Measurements from ENCODE around the gene CDH22. TPM values are rescaled to one million over a fixed set of nuclear protein-coding genes. Genes with fewer than 3 reads are reported as not detected.

CDH22 gene
- total and polyA plus RNA-seq, 2 experiments from 2014 or later, result not detected

DNA sequence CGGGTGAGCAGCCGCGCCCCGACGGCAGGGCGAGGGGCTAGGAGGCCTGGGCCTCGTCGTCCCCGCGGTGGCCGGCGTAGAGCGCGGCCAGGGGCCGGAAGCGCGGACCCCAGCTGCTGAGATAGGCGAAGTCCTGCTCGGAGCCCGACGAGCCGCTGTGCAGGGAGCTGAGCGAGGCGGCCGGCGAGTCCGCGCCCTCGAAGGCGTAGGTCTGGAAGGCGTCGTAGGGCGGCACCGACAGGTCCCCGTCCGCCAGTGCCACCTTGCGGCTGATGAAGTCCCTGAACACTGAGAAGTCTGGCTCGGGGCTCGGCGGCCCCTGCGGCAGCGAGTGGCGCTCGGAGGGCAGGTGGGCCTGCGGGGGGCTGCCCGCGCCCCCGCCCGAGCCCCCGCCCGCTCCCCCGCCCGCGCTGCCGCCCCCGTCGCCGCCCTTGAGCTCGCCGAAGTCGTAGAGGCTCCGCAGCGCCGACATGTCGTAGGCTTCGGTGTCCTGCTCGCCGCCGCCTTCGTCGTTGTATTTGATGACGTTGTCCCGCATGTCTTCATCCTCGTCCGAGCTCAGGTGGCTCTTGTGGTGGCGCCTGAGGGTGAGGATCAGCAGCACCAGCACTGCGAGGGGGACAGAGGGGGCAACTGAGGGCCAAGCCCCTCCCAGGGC, 133.7 kb downstream of the CDH22 start:
- Histone ChIP-seq H3K4me3 (no peak overlapping the region), H3K27ac (no peak overlapping the region), H3K27me3 (peaks cover 46% of the 10 kb centered on the region), H3K36me3 (no peaks in the 10 kb centered on the region), H3K9me3 (ENCODE audit: low read depth) (no peaks in the 10 kb centered on the region), H3K4me1 (ENCODE audit: low read depth) (no peaks in the 10 kb centered on the region)
- TF ChIP-seq, protein P1, sequence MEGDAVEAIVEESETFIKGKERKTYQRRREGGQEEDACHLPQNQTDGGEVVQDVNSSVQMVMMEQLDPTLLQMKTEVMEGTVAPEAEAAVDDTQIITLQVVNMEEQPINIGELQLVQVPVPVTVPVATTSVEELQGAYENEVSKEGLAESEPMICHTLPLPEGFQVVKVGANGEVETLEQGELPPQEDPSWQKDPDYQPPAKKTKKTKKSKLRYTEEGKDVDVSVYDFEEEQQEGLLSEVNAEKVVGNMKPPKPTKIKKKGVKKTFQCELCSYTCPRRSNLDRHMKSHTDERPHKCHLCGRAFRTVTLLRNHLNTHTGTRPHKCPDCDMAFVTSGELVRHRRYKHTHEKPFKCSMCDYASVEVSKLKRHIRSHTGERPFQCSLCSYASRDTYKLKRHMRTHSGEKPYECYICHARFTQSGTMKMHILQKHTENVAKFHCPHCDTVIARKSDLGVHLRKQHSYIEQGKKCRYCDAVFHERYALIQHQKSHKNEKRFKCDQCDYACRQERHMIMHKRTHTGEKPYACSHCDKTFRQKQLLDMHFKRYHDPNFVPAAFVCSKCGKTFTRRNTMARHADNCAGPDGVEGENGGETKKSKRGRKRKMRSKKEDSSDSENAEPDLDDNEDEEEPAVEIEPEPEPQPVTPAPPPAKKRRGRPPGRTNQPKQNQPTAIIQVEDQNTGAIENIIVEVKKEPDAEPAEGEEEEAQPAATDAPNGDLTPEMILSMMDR (IDR thresholded peaks at IDR 0.05; ENCODE audit: low read depth, low read length), result peak; percentile 59
- DNase-seq (ENCODE audit: low read depth in 1 of 2, low spot score in 1 of 2), result peak; percentile 70 to 86

- Histone ChIP-seq H3K4me1 (ENCODE audit: low read depth) (no peaks in the 10 kb centered on the region), H3K27me3 (peaks cover 46% of the 10 kb centered on the region), H3K9me3 (ENCODE audit: low read depth) (no peaks in the 10 kb centered on the region), H3K27ac (no peak overlapping the region), H3K4me3 (no peak overlapping the region), H3K36me3 (no peaks in the 10 kb centered on the region)
- no peak for DNase-seq (ENCODE audit: low read depth in 1 of 2, low spot score in 1 of 2)
- TF ChIP-seq, protein P1 (IDR thresholded peaks at IDR 0.05; ENCODE audit: low read depth, low read length), result no peak
These were observed 134.4 kb downstream of the CDH22 start for GRCh38 chr20:46173652-46174468.

DNA sequence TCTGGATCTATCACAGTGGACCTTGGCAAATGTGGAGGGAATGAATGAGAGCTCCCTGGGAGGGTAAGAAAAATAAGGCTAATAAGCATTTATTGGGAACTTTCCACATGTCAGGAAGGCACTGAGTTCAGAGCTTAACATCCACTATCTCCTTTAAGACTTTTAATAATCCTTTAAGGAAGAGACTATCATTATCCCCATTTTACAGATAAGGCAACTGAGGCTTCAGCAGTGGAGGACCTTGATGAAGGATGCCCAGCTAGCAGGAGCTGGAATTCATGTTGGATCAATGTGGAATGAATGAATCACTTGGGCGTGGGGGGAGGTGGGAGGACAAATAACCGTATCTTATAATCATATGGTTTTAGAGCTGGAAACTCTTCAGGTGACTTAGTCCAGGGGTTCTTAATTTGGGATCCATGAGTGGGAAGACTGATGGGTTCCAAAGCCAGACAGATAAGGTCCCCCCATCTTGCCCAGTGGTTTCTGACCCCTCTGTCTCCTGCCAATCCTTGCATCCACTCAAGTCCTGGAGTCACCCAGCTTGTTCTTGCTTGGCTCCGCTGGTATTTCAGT, 135.2 kb downstream of the CDH22 start:
- no peaks in the 10 kb centered on the region for H3K4me1 ChIP-seq (ENCODE audit: low read depth)
- TF ChIP-seq, protein P1 (IDR thresholded peaks at IDR 0.05; ENCODE audit: low read depth, low read length), result no peak
- H3K4me3 ChIP-seq, result no peak overlapping the region

DNA sequence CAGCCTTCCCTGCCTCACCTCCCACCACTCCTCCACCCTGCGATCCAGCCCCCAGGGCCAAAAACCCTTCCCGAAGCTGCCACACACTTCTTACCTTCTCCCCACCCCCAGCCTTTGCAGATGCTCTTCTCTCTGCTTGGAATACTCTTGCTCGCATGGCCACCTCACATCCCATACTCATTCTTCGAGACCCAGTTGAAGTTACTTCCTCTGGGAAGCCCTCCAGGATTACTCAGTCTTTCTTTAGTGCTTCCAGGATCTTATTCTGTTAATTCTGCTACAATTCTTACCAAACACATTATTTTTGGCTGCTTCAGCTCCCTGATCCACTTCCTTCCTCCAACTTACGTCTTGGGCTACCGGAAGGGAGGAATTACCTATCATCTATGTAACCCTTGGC, 135.8 kb downstream of the CDH22 start:
- Histone ChIP-seq H3K36me3 (no peaks in the 10 kb centered on the region), H3K27ac (no peak overlapping the region), H3K4me3 (no peak overlapping the region), H3K9me3 (ENCODE audit: low read depth) (no peaks in the 10 kb centered on the region), H3K4me1 (ENCODE audit: low read depth) (no peaks in the 10 kb centered on the region), H3K27me3 (peaks cover 46% of the 10 kb centered on the region)
- TF ChIP-seq, protein P1 (IDR thresholded peaks at IDR 0.05; ENCODE audit: low read depth, low read length), result no peak
- no peak for DNase-seq (ENCODE audit: low read depth in 1 of 2, low spot score in 1 of 2)

More for the DNA sequence above, 135.2 kb downstream of the CDH22 start:
- peaks cover 46% of the 10 kb centered on the region for H3K27me3 ChIP-seq
- DNase-seq (ENCODE audit: low read depth in 1 of 2, low spot score in 1 of 2), result no peak
- H3K27ac ChIP-seq, result no peak overlapping the region
- no peaks in the 10 kb centered on the region for H3K36me3 ChIP-seq
- no peaks in the 10 kb centered on the region for H3K9me3 ChIP-seq (ENCODE audit: low read depth)

GRCh38 chr20:46171909-46172308, 136.4 kb downstream of the CDH22 start:
- Histone ChIP-seq H3K36me3 (no peaks in the 10 kb centered on the region), H3K4me3 (no peak overlapping the region), H3K27ac (no peak overlapping the region), H3K9me3 (ENCODE audit: low read depth) (no peaks in the 10 kb centered on the region), H3K4me1 (ENCODE audit: low read depth) (no peaks in the 10 kb centered on the region), H3K27me3 (peaks cover 46% of the 10 kb centered on the region)
- TF ChIP-seq, protein P1 (IDR thresholded peaks at IDR 0.05; ENCODE audit: low read depth, low read length), result no peak
- DNase-seq (ENCODE audit: low read depth in 1 of 2, low spot score in 1 of 2), result no peak
